ENCODE measurements around the gene SLC35B1. TPM values are rescaled to one million over a fixed set of nuclear protein-coding genes. Genes with fewer than 3 reads are reported as not detected.

The SLC35B1 gene
- total and polyA plus RNA-seq, 2 of the 4 experiments (the other 2 are of a cell fraction), result 66.4 to 86.2 TPM

DNA sequence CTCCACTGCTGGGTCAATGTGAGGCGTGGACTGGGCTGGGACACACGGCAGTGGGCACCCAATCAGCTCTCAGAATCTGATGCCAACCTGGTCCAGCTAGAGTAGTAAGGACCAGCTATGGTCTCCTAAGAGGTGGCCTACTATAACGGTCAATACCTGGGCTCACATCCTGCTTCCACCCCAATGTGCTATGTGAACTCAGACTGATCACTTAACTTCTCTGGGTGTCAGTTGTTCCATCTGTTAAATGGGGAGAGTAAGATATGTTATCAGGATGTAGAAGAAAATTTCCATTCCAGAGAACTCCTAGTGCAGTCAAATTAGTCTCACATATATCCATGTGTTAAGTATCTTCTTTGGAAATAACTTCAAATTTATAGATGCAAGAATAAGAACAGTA, 42.0 kb upstream of the SLC35B1 start:
- DNase-seq (no peak), ATAC-seq (ENCODE audit: low read depth) (no peak)
- Histone ChIP-seq H3K9me3 (ENCODE audit: control insufficient read depth, insufficient read depth, low read length) (no peaks in the 10 kb centered on the region), H3K9ac (ENCODE audit: low read depth, low read length) (no peak overlapping the region), H3K4me1 (ENCODE audit: control insufficient read depth, insufficient read depth, low read length) (no peaks in the 10 kb centered on the region), H3K27ac (ENCODE audit: insufficient read depth, low read length) (no peak overlapping the region), H3K4me3 (ENCODE audit: insufficient read depth, low read depth, low read length) (no peak overlapping the region), H3K79me1 (ENCODE audit: low read depth in 1 of 2, low read length in 2 of 2) (no peaks in the 10 kb centered on the region), H3K56ac (ENCODE audit: extremely low read depth, insufficient read depth, low read length) (no peak overlapping the region), H2BK5ac (ENCODE audit: low read depth, low read length, poor library complexity, severe bottlenecking) (no peak overlapping the region), H3K14ac (replicated peaks; ENCODE audit: low read depth, low read length) (no peak overlapping the region), H4K5ac (ENCODE audit: low read depth, low read length) (no peak overlapping the region), H3K27me3 (ENCODE audit: control insufficient read depth, insufficient read depth, low read length) (peaks cover 1% of the 10 kb centered on the region; the same call in 1 of the 2 replicates), H3K4ac (ENCODE audit: low read depth, low read length) (no peak overlapping the region), H4K8ac (ENCODE audit: low read depth in 2 of 2, low read length in 2 of 2) (no peak overlapping the region), H2AK9ac (replicated peaks; ENCODE audit: low read depth, low read length, poor library complexity) (no peak overlapping the region), H2AK5ac (ENCODE audit: low read depth, low read length) (no peak overlapping the region), H3K18ac (ENCODE audit: low read depth, low read length) (no peak overlapping the region), H2BK15ac (ENCODE audit: low read depth, low read length) (no peak overlapping the region), H4K20me1 (ENCODE audit: insufficient read depth, low read length) (no peaks in the 10 kb centered on the region), H3K9me1 (ENCODE audit: insufficient read depth, low read length) (0 out of 2 replicates have a peak, but pooled peaks cover 3% of the 10 kb centered on the region), H4K91ac (ENCODE audit: insufficient read depth, low read depth, low read length) (no peak overlapping the region), H3K4me2 (ENCODE audit: low read depth, low read length) (no peak overlapping the region), H2BK20ac (ENCODE audit: low read depth, low read length) (no peak overlapping the region), H2AFZ (replicated peaks; ENCODE audit: low read length, poor library complexity) (no peak overlapping the region), H3K36me3 (ENCODE audit: control insufficient read depth, insufficient read depth, low read length) (no peaks in the 10 kb centered on the region), H2BK120ac (ENCODE audit: low read depth, low read length) (no peak overlapping the region), H3K23ac (ENCODE audit: low read depth, low read length) (no peak overlapping the region)
- TF ChIP-seq RCOR1 (IDR thresholded peaks at IDR 0.05; ENCODE audit: insufficient replicate concordance, low read length), result no peak
- TF ChIP-seq, protein P1, sequence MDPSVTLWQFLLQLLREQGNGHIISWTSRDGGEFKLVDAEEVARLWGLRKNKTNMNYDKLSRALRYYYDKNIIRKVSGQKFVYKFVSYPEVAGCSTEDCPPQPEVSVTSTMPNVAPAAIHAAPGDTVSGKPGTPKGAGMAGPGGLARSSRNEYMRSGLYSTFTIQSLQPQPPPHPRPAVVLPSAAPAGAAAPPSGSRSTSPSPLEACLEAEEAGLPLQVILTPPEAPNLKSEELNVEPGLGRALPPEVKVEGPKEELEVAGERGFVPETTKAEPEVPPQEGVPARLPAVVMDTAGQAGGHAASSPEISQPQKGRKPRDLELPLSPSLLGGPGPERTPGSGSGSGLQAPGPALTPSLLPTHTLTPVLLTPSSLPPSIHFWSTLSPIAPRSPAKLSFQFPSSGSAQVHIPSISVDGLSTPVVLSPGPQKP (IDR thresholded peaks at IDR 0.05; ENCODE audit: borderline replicate concordance, low read depth, low read length), result no peak
- TF ChIP-seq CHD1 (IDR thresholded peaks at IDR 0.05; ENCODE audit: low read depth, low read length), result no peak
- TF ChIP-seq CEBPB (IDR thresholded peaks at IDR 0.05; ENCODE audit: low read depth, low read length), result no peak
- no peak for TF ChIP-seq NFE2L2 (IDR thresholded peaks at IDR 0.05; ENCODE audit: low read depth, low read length)
- TF ChIP-seq RAD21 (IDR thresholded peaks at IDR 0.05; ENCODE audit: low read length), result no peak
- no peak for TF ChIP-seq POLR2A (IDR thresholded peaks at IDR 0.05; ENCODE audit: low read depth, low read length)
- no peak for TF ChIP-seq BHLHE40 (IDR thresholded peaks at IDR 0.05; ENCODE audit: low read depth, low read length)
- TF ChIP-seq MAZ (IDR thresholded peaks at IDR 0.05; ENCODE audit: borderline replicate concordance, low read depth, low read length), result no peak
- no peak for TF ChIP-seq FOS (IDR thresholded peaks at IDR 0.05; ENCODE audit: low read depth, low read length)
- no peak for TF ChIP-seq SMC3 (IDR thresholded peaks at IDR 0.05; ENCODE audit: low read depth, low read length)
- TF ChIP-seq MXI1 (IDR thresholded peaks at IDR 0.05; ENCODE audit: borderline replicate concordance, low read depth, low read length), result no peak
- TF ChIP-seq, protein P2, sequence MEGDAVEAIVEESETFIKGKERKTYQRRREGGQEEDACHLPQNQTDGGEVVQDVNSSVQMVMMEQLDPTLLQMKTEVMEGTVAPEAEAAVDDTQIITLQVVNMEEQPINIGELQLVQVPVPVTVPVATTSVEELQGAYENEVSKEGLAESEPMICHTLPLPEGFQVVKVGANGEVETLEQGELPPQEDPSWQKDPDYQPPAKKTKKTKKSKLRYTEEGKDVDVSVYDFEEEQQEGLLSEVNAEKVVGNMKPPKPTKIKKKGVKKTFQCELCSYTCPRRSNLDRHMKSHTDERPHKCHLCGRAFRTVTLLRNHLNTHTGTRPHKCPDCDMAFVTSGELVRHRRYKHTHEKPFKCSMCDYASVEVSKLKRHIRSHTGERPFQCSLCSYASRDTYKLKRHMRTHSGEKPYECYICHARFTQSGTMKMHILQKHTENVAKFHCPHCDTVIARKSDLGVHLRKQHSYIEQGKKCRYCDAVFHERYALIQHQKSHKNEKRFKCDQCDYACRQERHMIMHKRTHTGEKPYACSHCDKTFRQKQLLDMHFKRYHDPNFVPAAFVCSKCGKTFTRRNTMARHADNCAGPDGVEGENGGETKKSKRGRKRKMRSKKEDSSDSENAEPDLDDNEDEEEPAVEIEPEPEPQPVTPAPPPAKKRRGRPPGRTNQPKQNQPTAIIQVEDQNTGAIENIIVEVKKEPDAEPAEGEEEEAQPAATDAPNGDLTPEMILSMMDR (conservative IDR thresholded peaks at IDR 0.05; ENCODE audit: low read depth, low read length), result no peak
- no peak for TF ChIP-seq MAFK (IDR thresholded peaks at IDR 0.05; ENCODE audit: low read depth, low read length)
- TF ChIP-seq, protein P3, sequence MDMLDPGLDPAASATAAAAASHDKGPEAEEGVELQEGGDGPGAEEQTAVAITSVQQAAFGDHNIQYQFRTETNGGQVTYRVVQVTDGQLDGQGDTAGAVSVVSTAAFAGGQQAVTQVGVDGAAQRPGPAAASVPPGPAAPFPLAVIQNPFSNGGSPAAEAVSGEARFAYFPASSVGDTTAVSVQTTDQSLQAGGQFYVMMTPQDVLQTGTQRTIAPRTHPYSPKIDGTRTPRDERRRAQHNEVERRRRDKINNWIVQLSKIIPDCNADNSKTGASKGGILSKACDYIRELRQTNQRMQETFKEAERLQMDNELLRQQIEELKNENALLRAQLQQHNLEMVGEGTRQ (IDR thresholded peaks at IDR 0.05; ENCODE audit: low read depth, low read length), result no peak
- no peak for TF ChIP-seq RFX5 (IDR thresholded peaks at IDR 0.05; ENCODE audit: low read depth, low read length)
- dilution Hi-C loops (cut with HindIII; ENCODE audit: low sequenced_read_pairs, unreplicated experiment) (no loop called here), in situ Hi-C loops (cut with MboI; ENCODE audit: low sequenced_read_pairs) (no loop called here), intact Hi-C loops (cut with micrococcal nuclease) (no loop called here)
- BruUV-seq (replicated peaks), result no TSS peak
- ChIA-PET POLR2A (ENCODE audit: unreplicated experiment) (no interaction called here), CTCF (no interaction called here)
- no CpG with 5 or more reads among the region's 3 CpGs for WGBS, 2 experiments (ENCODE audit: extremely low coverage in 2 of 2, insufficient read length in 1 of 2)
